A204.1 (cell line): ENCODE data around the gene OR2T34.
A peak's percentile ranks its signal among the peaks of the same experiment; 100 is the strongest.
"Not testable (repeated sequence)": the region's sequence is repeated elsewhere in the genome, so short reads cannot be mapped to it uniquely, and the experiment has no call there.

Source experiments
- FAIRE-seq: peaks from 2 replicates; lab custom pipeline; 2012; peaks lifted over from hg19 to GRCh38; lab: Jason Lieb, UNC

Gene OR2T34

GRCh38 chr1:248551027-248551426 is 23.5 kb downstream of the OR2T34 start:
- not testable (repeated sequence) for FAIRE-seq

- not testable (repeated sequence) for FAIRE-seq
Observed at GRCh38 chr1:248547383-248547782, 27.2 kb downstream of the OR2T34 start.

- FAIRE-seq, result peak; percentile 27
Observed at GRCh38 chr1:248537449-248537848, 37.1 kb downstream of the OR2T34 start.
